ENCODE measurements around the gene DPY19L2.
"Not testable (repeated sequence)": the region's sequence is repeated elsewhere in the genome, so short reads cannot be mapped to it uniquely, and the experiment has no call there.

- TF ChIP-seq EZH2 (IDR thresholded peaks at IDR 0.05; ENCODE audit: borderline replicate concordance, low read depth, low read length, poor library complexity, severe bottlenecking) = not testable (repeated sequence)
- TF ChIP-seq, protein P1, sequence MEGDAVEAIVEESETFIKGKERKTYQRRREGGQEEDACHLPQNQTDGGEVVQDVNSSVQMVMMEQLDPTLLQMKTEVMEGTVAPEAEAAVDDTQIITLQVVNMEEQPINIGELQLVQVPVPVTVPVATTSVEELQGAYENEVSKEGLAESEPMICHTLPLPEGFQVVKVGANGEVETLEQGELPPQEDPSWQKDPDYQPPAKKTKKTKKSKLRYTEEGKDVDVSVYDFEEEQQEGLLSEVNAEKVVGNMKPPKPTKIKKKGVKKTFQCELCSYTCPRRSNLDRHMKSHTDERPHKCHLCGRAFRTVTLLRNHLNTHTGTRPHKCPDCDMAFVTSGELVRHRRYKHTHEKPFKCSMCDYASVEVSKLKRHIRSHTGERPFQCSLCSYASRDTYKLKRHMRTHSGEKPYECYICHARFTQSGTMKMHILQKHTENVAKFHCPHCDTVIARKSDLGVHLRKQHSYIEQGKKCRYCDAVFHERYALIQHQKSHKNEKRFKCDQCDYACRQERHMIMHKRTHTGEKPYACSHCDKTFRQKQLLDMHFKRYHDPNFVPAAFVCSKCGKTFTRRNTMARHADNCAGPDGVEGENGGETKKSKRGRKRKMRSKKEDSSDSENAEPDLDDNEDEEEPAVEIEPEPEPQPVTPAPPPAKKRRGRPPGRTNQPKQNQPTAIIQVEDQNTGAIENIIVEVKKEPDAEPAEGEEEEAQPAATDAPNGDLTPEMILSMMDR (conservative IDR thresholded peaks at IDR 0.05; ENCODE audit: low read depth, low read length) = not testable (repeated sequence)
Observed at GRCh38 chr12:63558445-63558844, 109.8 kb downstream of the DPY19L2 start.

Data from A673 (cell line).